Stimulated activated CD8-positive, alpha-beta memory T cell treated with anti-CD3 and anti-CD28 coated beads, Interleukin-4, amount 100 ng/mL, for 4 hours (primary cell): ENCODE results near the gene ZFAND2B.
"Not testable (repeated sequence)": the region's sequence is repeated elsewhere in the genome, so short reads cannot be mapped to it uniquely, and the experiment has no call there.

Experiments
- DNase-seq, 2 donors: peaks; one replicate each; pipeline ENCODE4 v3.0.0-alpha.2; 2020; ENCODE audit warnings: low read depth in 2 of 2, low spot score in 1 of 2

ZFAND2B gene

DNA sequence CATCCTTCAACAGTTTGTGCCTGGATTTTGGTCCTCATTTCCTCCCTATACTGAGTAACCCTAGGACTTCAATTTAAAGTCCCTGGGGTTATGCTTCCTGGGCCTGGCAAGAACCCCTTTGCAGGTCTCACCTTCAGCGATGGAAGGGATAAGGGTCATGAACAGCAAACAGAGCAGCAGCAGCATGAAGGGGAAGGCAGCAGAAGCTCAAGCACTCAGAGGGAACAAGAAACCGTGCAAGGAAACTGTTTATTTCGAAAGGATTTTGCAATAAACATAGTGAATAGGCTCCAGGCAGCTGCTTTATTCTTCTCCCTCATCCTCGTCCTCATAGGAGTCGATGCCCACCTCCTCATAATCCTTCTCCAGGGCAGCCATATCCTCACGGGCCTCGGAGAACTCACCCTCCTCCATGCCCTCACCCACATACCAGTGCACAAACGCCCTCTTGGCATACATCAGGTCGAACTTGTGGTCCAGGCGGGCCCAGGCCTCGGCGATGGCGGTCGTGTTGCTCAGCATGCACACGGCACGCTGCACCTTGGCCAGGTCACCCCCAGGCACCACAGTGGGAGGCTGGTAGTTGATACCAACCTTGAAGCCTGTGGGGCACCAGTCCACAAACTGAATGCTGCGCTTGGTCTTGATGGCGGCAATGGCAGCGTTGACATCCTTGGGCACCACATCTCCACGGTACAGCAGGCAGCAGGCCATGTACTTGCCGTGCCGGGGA lies 43.6 kb downstream of the ZFAND2B start:
- no peak for DNase-seq

DNA sequence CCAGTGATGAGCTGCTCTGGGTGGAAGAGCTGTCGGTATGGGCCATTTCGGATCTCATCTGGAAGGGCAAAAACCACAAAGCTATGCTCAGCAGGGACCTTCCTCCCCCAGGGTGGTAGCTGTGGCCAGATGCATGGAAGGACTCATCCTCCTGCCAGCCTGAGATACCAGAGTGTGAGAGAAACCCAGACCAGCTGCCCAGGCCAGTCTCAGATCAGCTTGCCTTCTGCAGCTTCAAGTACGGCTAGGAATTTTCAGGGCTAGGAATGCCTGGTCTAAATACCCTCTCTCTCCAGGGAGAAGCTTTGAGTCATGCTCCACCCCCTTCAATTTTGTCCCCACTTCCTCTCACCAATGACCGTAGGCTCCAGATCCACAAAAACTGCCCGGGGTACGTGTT lies 45.1 kb downstream of the ZFAND2B start:
- no peak for DNase-seq

DNA sequence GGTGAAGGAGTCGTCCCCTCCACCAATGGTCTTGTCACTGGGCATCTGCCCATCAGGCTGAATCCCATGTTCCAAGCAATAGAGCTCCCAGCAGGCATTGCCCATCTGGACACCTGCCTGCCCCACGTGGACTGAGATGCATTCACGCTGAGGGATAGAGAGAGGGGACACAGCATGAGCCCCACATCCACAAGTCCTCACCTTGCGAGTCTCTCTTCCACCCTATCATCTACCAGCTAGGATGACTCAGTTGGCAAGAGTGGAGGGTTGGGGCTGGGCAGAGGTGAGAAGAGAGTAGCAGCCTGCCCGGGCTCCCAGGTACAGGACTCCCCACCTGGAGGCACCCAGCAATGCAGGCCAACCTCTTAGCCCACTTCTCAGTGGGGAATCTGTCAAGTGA lies 45.5 kb downstream of the ZFAND2B start:
- DNase-seq, result no peak

DNA sequence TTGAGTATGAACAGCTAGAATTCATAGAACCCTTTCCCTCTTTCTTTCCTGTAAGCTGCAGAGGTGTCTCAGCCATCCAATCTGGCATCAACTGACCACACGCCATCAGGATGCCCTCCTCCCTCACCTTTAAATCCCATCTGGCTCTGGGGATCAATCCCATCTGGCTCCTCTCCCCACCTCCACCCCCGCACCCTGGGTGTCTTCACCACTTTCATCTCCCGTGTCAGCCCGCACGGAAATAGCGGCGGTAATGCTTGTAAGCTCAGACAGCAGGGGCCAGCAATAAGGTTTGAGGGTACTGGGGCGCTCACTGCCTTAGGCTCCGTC lies 46.0 kb downstream of the ZFAND2B start:
- no peak for DNase-seq

DNA sequence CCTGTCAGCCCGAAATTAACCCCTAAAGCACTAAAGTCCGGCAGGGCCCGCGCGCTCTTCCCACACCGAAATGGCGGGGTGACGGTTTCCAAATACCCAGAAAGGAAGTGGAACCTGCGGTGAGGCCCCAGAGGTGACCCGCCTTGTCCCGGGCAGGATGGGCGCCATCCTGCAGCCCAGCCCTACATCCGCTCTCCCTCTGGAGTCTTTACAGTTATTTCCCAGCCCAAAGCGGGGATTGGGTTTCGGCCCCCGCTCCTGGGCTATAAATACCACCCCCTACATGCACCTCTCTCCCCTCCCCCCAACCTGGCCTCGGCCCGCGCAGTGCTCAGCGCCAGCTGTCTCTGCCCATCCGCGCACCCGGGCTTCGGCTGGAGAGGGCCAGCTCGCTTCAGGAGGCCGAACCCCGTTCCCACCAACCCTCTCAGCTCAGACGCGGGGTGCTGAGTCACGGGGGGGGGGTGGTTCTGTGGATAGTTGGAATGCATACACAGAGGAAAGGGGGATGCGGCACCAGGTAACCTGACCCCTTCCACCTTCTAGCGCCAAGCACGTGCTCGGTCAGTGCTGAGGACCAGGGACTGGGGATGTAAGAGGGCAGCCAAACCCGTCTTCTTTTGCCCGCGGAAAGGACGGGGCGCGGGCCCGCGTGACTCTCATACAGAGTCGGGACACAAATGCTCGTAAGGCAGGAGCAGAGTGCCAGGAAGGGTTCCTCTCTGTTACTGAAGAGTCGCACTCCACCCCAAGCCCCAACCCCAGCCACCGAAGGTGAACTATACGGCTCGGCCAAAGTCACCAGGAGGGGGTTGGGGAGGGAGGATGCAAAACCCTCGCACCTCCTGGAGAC lies 46.5 kb downstream of the ZFAND2B start, which contains the start of gene TUBA4B:
Gene TUBA4B (plus strand): TSS at position 344 of the 853 bp plus-strand sequence. CDS start 165 bp downstream, at position 509.
- DNase-seq, result no peak

DNA sequence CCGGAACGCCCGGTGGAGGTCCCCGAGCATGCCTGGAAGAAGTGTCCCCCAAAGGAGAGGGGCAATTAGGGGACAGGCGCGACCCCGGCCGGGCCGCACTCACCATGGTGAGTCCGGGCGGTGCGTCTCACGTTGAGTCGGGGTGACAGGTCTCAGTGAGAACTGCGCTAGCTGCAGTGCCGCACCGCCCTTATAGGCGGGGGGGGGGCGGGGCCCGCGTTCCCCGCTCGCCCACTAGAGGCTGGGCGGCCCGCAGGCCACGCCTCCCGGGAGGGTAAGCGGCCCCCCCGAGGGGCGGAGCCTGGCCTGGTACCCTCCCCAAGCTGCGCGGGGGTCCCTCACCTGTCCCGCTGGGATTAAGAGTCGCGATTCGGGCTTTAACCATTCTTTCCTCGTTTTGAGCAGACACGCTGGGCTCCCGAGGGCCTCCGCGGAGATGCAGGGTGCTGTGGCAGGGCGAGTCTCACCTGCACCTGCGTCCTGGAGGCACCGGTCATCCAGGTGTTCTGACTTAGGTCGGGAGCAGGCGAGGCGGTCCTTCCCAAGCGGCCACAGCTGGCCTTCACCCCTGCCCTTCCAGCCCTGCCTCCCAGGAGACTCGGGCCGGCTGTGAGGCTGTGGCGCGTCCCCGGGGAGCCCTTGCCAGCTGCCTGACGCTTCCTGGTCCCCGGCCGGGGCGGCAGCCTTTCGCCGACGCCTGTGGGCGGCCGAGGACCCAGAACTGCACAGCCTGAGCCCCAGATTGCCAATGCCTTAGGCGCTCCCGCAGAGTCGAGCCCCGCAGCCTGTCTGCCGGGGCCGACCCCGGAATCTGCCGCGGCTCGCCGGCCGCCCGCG lies 47.4 kb downstream of the ZFAND2B start, which contains the start of gene TUBA4A:
Gene TUBA4A (minus strand): TSS at position 166 of the 837 bp plus-strand sequence. CDS start 60 bp downstream, at position 106.
- DNase-seq, result peak; percentile 76 to 83

DNA sequence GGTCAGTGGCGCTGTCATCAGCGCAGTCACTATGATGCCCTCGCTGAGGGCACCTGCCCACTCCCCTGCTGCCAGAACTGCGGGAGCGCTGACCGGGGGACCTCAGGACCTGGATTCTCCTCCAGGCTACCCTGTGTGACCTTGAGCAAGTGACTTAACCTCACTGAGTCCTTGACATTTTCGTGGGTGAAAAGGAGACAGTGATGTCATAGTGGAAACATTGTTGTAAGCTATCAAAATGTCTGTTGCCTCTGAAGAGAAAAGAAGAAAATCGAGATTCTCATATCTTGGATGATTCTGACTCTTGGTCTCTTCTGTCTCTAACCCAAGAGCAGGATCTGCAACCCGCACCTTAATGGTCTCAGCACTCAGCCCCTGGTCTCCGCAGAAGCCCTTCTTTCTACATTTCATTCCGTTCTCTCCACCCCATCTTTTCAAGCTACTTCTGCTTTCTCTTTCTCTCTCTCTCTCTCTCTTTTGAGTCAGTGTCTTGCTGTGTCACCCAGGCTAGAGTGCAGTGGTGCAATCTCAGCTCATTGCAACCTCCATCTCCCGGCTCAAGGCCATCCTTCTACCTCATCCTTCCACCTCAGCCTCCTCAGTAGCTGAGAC lies 48.1 kb downstream of the ZFAND2B start:
- DNase-seq, result no peak

DNA sequence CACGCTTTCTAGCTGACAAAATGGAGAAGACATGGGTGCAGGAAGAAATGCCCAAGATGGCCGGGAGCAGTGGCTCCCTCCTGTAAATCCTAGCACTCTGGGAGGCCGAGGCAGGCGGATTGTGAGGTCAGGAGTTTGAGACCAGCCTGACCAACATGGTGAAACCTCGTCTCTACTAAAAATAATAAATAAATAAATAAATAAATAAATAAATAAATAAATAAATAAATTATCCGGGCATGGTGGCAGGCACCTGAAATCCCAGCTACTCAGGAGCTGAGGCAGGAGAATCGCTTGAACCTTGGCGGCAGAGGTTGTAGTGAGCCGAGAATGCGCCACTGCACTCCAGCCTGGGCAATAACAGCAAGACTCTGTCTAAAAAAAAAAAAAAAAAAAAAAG lies 52.4 kb downstream of the ZFAND2B start:
- not testable (repeated sequence) for DNase-seq
